Trophoblast cell (in vitro differentiated cells and primary cell): Measurements from ENCODE around the gene TAGAP.

Source experiments
- DNase-seq, 2 donors: peaks; one replicate each; pipeline ENCODE4 v3.0.0-alpha.2; 2016
- H2AFZ ChIP-seq: 2 replicates; pipeline ENCODE4 v1.6.1; 2013; ENCODE audit warnings: low read length, moderate library complexity, mild to moderate bottlenecking; ENCODE audit not compliant: insufficient read depth, poor library complexity
- H2AK5ac ChIP-seq: 2 replicates; pipeline ENCODE4 v1.6.1; 2013; ENCODE audit warnings: mild to moderate bottlenecking, low read length
- H2BK120ac ChIP-seq: 2 replicates; pipeline ENCODE4 v1.6.1; 2013; ENCODE audit warnings: low read length, mild to moderate bottlenecking, moderate library complexity; ENCODE audit not compliant: insufficient read depth, poor library complexity
- H2BK12ac ChIP-seq: 2 replicates; pipeline ENCODE4 v1.6.1; 2013; ENCODE audit warnings: mild to moderate bottlenecking, low read length, moderate library complexity
- H2BK5ac ChIP-seq: 2 replicates; pipeline ENCODE4 v1.6.1; 2013; ENCODE audit warnings: low read length, low read depth, moderate library complexity, mild to moderate bottlenecking; ENCODE audit not compliant: poor library complexity
- H3K14ac ChIP-seq: 2 replicates; pipeline ENCODE4 v1.6.1; 2013; ENCODE audit warnings: mild to moderate bottlenecking, low read length
- H3K18ac ChIP-seq: 2 replicates; pipeline ENCODE4 v1.6.1; 2013; ENCODE audit warnings: mild to moderate bottlenecking, low read length
- H3K23ac ChIP-seq: 2 replicates; pipeline ENCODE4 v1.6.1; 2013; ENCODE audit warnings: low read length
- H3K27ac ChIP-seq: 2 replicates; pipeline ENCODE4 v1.5.1; 2013; ENCODE audit warnings: low read depth, mild to moderate bottlenecking, inconsistent platforms, low read length, moderate library complexity
- H3K27me3 ChIP-seq: 2 replicates; pipeline ENCODE4 v1.6.1; 2013; ENCODE audit warnings: inconsistent platforms, mild to moderate bottlenecking, low read length, moderate library complexity; ENCODE audit not compliant: insufficient read depth
- H3K36me3 ChIP-seq, 2 experiments: 1 replicate in 1 of 2; 2 replicates in 1 of 2; pipeline ENCODE4 v1.6.1; 2013; ENCODE audit warnings: low read length in 2 of 2, mild to moderate bottlenecking in 2 of 2, moderate library complexity in 1 of 2; ENCODE audit not compliant: insufficient read depth in 2 of 2, control insufficient read depth in 1 of 2
- H3K4ac ChIP-seq: 2 replicates; pipeline ENCODE4 v1.6.1; 2013; ENCODE audit warnings: low read depth, mild to moderate bottlenecking, low read length, moderate library complexity
- H3K4me1 ChIP-seq, 2 experiments: 1 replicate in 1 of 2; 2 replicates in 1 of 2; pipeline ENCODE4 v1.6.1; 2013; ENCODE audit warnings: low read length in 2 of 2, mild to moderate bottlenecking in 2 of 2, moderate library complexity in 1 of 2; ENCODE audit not compliant: insufficient read depth in 2 of 2, control insufficient read depth in 1 of 2
- H3K4me2 ChIP-seq: 2 replicates; pipeline ENCODE4 v1.6.1; 2013; ENCODE audit warnings: inconsistent platforms, mild to moderate bottlenecking, low read length, moderate library complexity
- H3K4me3 ChIP-seq: 2 replicates; pipeline ENCODE4 v1.5.1; 2013; ENCODE audit warnings: mild to moderate bottlenecking, low read depth, low read length, inconsistent platforms
- H3K79me1 ChIP-seq: one replicate; pipeline ENCODE4 v1.6.1; 2013; ENCODE audit warnings: low read length
- H3K79me2 ChIP-seq: 2 replicates; pipeline ENCODE4 v1.6.1; 2013; ENCODE audit warnings: low read length, mild to moderate bottlenecking; ENCODE audit not compliant: control insufficient read depth, insufficient read depth, poor library complexity
- H3K9ac ChIP-seq: 2 replicates; pipeline ENCODE4 v1.6.1; 2013; ENCODE audit warnings: mild to moderate bottlenecking, low read length
- H3K9me3 ChIP-seq: 2 replicates; pipeline ENCODE4 v1.6.1; 2013; ENCODE audit warnings: low read depth, mild to moderate bottlenecking, control low read depth, inconsistent platforms, low read length; ENCODE audit not compliant: insufficient read depth
- H4K12ac ChIP-seq: 2 replicates; pipeline ENCODE4 v1.6.1; 2013; ENCODE audit warnings: low read depth, mild to moderate bottlenecking, low read length, moderate library complexity
- H4K8ac ChIP-seq: 2 replicates; pipeline ENCODE4 v1.6.1; 2013; ENCODE audit warnings: low read depth, mild to moderate bottlenecking, low read length, moderate library complexity
- H4K91ac ChIP-seq: one replicate; pipeline ENCODE4 v1.6.1; 2013; ENCODE audit warnings: low read depth, mild to moderate bottlenecking, low read length, moderate library complexity
- WGBS: extraction: QIAGEN DNeasy Blood & Tissue Kit; methylation state at CpG from one replicate; pipeline ENCODE4 v1.1.7; 2013; ENCODE audit warnings: missing lambda C conversion rate; ENCODE audit not compliant: insufficient read length, insufficient coverage; ENCODE audit errors: extremely low coverage; 5-methylcytosine and 5-hydroxymethylcytosine counted together

TAGAP gene

GRCh38 chr6:159080217-159080976 is 35.6 kb upstream of the TAGAP start:
- Histone ChIP-seq H4K12ac (no peak overlapping the region), H3K27me3 (no peaks in the 10 kb centered on the region), H3K79me1 (no peaks in the 10 kb centered on the region), H4K8ac (no peak overlapping the region), H4K91ac (no peak overlapping the region), H2BK120ac (no peak overlapping the region), H3K27ac (no peak overlapping the region), H2BK5ac (no peak overlapping the region), H3K4ac (no peak overlapping the region), H3K9ac (no peak overlapping the region), H3K23ac (no peak overlapping the region), H3K4me1 (no peaks in the 10 kb centered on the region), H3K4me3 (no peak overlapping the region), H3K9me3 (no peaks in the 10 kb centered on the region), H2AFZ (no peak overlapping the region), H3K4me2 (no peak overlapping the region), H3K36me3 (no peaks in the 10 kb centered on the region), H2AK5ac (no peak overlapping the region), H3K79me2 (no peaks in the 10 kb centered on the region), H3K14ac (no peak overlapping the region), H2BK12ac (no peak overlapping the region), H3K18ac (no peak overlapping the region)
- DNase-seq: no peak
- WGBS: no CpG with 5 or more reads among the region's 4 CpGs

GRCh38 chr6:159079367-159079766 is 34.6 kb upstream of the TAGAP start:
- no CpG with 5 or more reads among the region's 3 CpGs for WGBS
- no peak overlapping the region for H2AFZ ChIP-seq
- H3K4me1 ChIP-seq: no peaks in the 10 kb centered on the region

GRCh38 chr6:159077123-159077522 is 32.3 kb upstream of the TAGAP start:
- no peak overlapping the region for H2BK12ac ChIP-seq
- no peak overlapping the region for H2AFZ ChIP-seq
- no peak overlapping the region for H2AK5ac ChIP-seq
- no peak overlapping the region for H4K8ac ChIP-seq
- H2BK5ac ChIP-seq: no peak overlapping the region
- no peak overlapping the region for H3K4me2 ChIP-seq
- H4K91ac ChIP-seq: no peak overlapping the region
- H3K27ac ChIP-seq: no peak overlapping the region
- DNase-seq: no peak
- no peaks in the 10 kb centered on the region for H3K79me1 ChIP-seq
- H3K27me3 ChIP-seq: no peaks in the 10 kb centered on the region
- no peaks in the 10 kb centered on the region for H3K4me1 ChIP-seq
- no CpG with 5 or more reads among the region's 13 CpGs for WGBS
- no peak overlapping the region for H2BK120ac ChIP-seq
- H3K4ac ChIP-seq: no peak overlapping the region
- H3K79me2 ChIP-seq: no peaks in the 10 kb centered on the region
- H3K36me3 ChIP-seq: no peaks in the 10 kb centered on the region
- H3K14ac ChIP-seq: no peak overlapping the region
- no peak overlapping the region for H3K4me3 ChIP-seq
- H3K9me3 ChIP-seq: no peaks in the 10 kb centered on the region
- no peak overlapping the region for H3K9ac ChIP-seq
- no peak overlapping the region for H3K23ac ChIP-seq
- no peak overlapping the region for H4K12ac ChIP-seq
- no peak overlapping the region for H3K18ac ChIP-seq

More at GRCh38 chr6:159079367-159079766, 34.6 kb upstream of the TAGAP start:
- H4K8ac ChIP-seq: no peak overlapping the region
- H3K27me3 ChIP-seq: no peaks in the 10 kb centered on the region
- no peak overlapping the region for H2BK5ac ChIP-seq
- H3K14ac ChIP-seq: no peak overlapping the region
- H3K9ac ChIP-seq: no peak overlapping the region
- no peaks in the 10 kb centered on the region for H3K9me3 ChIP-seq
- H3K4me2 ChIP-seq: no peak overlapping the region
- H3K27ac ChIP-seq: no peak overlapping the region
- no peaks in the 10 kb centered on the region for H3K79me1 ChIP-seq
- H2BK12ac ChIP-seq: no peak overlapping the region
- no peak overlapping the region for H3K18ac ChIP-seq
- no peaks in the 10 kb centered on the region for H3K79me2 ChIP-seq
- no peak overlapping the region for H4K91ac ChIP-seq
- no peak overlapping the region for H3K4ac ChIP-seq
- H4K12ac ChIP-seq: no peak overlapping the region
- H3K23ac ChIP-seq: no peak overlapping the region
- no peak overlapping the region for H3K4me3 ChIP-seq
- no peak overlapping the region for H2AK5ac ChIP-seq
- H3K36me3 ChIP-seq: no peaks in the 10 kb centered on the region
- DNase-seq: no peak
- no peak overlapping the region for H2BK120ac ChIP-seq

- Histone ChIP-seq H2BK5ac (no peak overlapping the region), H3K4me3 (no peak overlapping the region), H3K27me3 (no peaks in the 10 kb centered on the region), H3K36me3 (no peaks in the 10 kb centered on the region), H4K91ac (no peak overlapping the region), H3K23ac (no peak overlapping the region), H3K79me2 (no peaks in the 10 kb centered on the region), H2AK5ac (no peak overlapping the region), H4K8ac (no peak overlapping the region), H3K4me2 (no peak overlapping the region), H2BK12ac (no peak overlapping the region), H3K18ac (no peak overlapping the region), H3K14ac (no peak overlapping the region), H4K12ac (no peak overlapping the region), H3K79me1 (no peaks in the 10 kb centered on the region), H2BK120ac (no peak overlapping the region), H3K9me3 (no peaks in the 10 kb centered on the region), H3K9ac (no peak overlapping the region), H3K27ac (no peak overlapping the region), H3K4ac (no peak overlapping the region), H2AFZ (no peak overlapping the region), H3K4me1 (no peaks in the 10 kb centered on the region)
- no CpG with 5 or more reads among the region's 12 CpGs for WGBS
- DNase-seq: no peak
These were observed 30.9 kb upstream of the TAGAP start for GRCh38 chr6:159075506-159076228.
